ENCODE data around the gene MED13L. TPM values are rescaled to one million over a fixed set of nuclear protein-coding genes. Genes with fewer than 3 reads are reported as not detected.

The MED13L gene
- total RNA-seq, 6 experiments from 2014 or later, result 29.0 to 52.0 (median 38.1) TPM

DNA sequence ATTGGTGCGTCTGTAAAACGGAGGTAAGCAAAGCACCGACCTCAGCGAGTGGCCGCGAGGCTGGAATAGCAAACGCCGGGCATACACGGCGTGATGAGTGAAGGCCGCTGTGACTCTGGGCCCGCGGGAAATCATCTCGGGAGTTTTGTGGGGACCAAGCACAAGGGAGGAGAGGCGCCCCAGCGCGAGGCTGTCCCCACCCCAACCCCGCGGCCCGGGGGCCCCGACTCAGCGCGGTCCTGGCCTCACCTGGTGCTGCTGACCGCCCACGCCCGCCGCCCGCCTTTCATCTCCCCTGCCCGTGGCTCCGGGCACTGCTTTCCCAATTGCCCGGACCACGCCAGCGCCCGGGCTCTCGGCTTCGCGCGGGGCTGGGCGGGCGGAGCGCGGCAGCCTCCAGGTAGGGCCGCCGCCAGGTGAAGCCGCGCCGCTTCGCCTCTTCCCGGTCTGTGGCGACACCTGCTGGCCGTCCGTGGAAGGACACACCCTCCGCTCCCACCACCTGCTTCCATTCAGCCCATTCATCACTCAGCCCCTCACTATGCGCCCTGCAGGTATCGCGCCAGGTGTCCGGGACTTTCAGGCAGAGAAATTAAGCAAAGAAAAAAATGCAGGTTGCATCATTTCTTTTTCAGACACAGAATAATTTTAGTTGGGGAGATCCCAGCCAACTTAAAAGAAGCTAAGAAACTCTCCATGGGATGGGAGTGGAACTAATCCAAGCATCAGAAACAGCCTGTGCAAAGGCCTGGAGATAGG is 360.4 kb downstream of the MED13L start:
- no peaks in the 10 kb centered on the region for H3K36me3 ChIP-seq
- no peak overlapping the region for H3K27ac ChIP-seq
- no peak for TF ChIP-seq POLR2A (IDR thresholded peaks at IDR 0.05)
- TF ChIP-seq, protein P1, sequence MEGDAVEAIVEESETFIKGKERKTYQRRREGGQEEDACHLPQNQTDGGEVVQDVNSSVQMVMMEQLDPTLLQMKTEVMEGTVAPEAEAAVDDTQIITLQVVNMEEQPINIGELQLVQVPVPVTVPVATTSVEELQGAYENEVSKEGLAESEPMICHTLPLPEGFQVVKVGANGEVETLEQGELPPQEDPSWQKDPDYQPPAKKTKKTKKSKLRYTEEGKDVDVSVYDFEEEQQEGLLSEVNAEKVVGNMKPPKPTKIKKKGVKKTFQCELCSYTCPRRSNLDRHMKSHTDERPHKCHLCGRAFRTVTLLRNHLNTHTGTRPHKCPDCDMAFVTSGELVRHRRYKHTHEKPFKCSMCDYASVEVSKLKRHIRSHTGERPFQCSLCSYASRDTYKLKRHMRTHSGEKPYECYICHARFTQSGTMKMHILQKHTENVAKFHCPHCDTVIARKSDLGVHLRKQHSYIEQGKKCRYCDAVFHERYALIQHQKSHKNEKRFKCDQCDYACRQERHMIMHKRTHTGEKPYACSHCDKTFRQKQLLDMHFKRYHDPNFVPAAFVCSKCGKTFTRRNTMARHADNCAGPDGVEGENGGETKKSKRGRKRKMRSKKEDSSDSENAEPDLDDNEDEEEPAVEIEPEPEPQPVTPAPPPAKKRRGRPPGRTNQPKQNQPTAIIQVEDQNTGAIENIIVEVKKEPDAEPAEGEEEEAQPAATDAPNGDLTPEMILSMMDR (IDR thresholded peaks at IDR 0.05), result peak; percentile 91 to 96 (median 93)
- intact Hi-C loops (cut with DNase I), result loop anchor here (5.0 to 10.0 kb wide), 2 partner anchors 1252 to 1255 kb away; no protein-coding TSS in a partner anchor
- DNase-seq (peak; percentile 70 to 77 (median 71)), ATAC-seq (peak; percentile 95 to 98 (median 98))
- H3K9me3 ChIP-seq, result no peaks in the 10 kb centered on the region
- WGBS (ENCODE audit: insufficient coverage, low coverage, low lambda C conversion rate, missing lambda C conversion rate), result 14% methylated on average over 15 of the region's 57 CpGs
- H3K4me1 ChIP-seq, result peaks cover 0 to 5% (median 0%) of the 10 kb centered on the region in 4 donors
- H3K4me3 ChIP-seq, result peak overlapping the region in 1 of 3 donors; percentile 5
- no peaks in the 10 kb centered on the region for H3K27me3 ChIP-seq

DNA sequence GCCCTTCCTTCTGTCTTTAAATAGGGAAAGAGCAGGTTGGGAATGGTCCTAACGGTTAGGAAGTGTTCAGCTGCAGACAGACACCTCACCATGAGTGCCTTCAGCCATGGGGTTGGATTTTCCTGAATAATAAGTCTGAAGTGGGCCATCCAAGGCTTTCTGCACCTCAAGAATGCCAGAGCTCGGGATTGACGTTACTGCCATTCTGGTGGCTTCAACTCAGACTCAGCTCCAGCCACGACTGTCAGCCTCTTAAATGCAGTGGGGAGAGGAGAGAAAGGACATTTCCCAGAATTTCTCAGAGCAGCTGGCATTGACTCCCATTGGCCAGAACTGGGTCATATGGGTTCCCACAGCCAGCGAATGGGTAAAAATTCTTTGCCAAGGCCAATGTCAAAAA is 363.4 kb downstream of the MED13L start:
- DNase-seq (no peak), ATAC-seq (no peak)
- Histone ChIP-seq H3K27me3 (no peaks in the 10 kb centered on the region), H3K4me1 (peaks cover 0 to 5% (median 0%) of the 10 kb centered on the region in 4 donors), H3K27ac (no peak overlapping the region), H3K9me3 (no peaks in the 10 kb centered on the region), H3K36me3 (no peaks in the 10 kb centered on the region), H3K4me3 (no peak overlapping the region)
- no peak for TF ChIP-seq POLR2A (IDR thresholded peaks at IDR 0.05)
- TF ChIP-seq, protein P1 (IDR thresholded peaks at IDR 0.05), result no peak
- intact Hi-C loops (cut with DNase I), result loop anchor here in 1 of 2 donors (10.0 kb wide), 1 partner anchor 1249 kb away; no protein-coding TSS in a partner anchor
- whole genome bisulfite sequencing (ENCODE audit: insufficient coverage, low coverage, low lambda C conversion rate, missing lambda C conversion rate), result 63% methylated on average over 1 of the region's 5 CpGs

DNA sequence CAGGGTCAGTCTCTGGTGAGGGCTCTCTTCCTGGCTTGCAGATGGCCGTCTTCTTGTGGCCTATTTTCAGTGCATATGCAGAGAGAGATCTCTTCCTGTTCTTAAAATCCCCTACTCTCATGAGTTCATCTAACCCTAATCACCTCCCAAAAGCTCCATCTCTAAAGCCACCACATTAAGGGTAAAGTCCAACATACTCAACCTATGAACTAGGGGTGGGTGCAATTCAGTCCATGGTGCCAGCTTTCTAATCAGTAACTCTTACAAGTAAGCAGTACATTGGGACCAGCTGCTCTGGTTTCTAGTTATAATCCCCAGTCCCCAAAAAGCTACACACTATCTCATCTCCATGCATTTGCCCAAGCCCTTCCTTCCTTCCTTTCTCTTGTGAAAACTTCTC is 365.1 kb downstream of the MED13L start:
- Histone ChIP-seq H3K27me3 (no peaks in the 10 kb centered on the region), H3K4me1 (peaks cover 0 to 5% (median 0%) of the 10 kb centered on the region in 4 donors), H3K27ac (no peak overlapping the region), H3K36me3 (no peaks in the 10 kb centered on the region), H3K9me3 (no peaks in the 10 kb centered on the region), H3K4me3 (no peak overlapping the region)
- intact Hi-C loops (cut with DNase I), result loop anchor here in 1 of 2 donors (10.0 kb wide), 1 partner anchor 1248 kb away; no protein-coding TSS in a partner anchor
- whole genome bisulfite sequencing (ENCODE audit: insufficient coverage, low coverage, low lambda C conversion rate, missing lambda C conversion rate), result no CpG with 5 or more reads among the region's 1 CpG
- no peak for TF ChIP-seq POLR2A (IDR thresholded peaks at IDR 0.05)
- TF ChIP-seq, protein P1 (IDR thresholded peaks at IDR 0.05), result no peak
- ATAC-seq (peak in 1 of 4 donors; percentile 59), DNase-seq (no peak)

DNA sequence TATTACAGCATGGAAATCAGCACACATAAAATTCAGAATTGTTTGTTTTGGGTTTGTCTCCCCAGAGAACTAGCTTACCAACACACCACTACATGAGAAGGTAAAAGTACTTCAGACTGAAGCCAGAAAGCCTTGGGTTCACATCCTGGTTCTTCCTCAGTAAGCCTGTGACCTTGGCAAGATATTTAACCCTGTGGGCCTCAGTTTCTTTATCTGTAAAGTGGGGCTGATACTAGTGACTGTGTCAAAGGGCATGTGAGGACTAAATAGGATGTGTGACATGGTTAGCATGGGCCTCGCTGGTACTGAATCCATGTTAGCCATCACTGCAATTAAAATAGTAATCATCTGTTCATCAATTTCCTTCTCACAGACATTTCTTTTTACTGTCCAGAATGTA is 366.1 kb downstream of the MED13L start:
- WGBS (ENCODE audit: insufficient coverage, low coverage, low lambda C conversion rate, missing lambda C conversion rate), result 57% methylated on average over 1 of the region's 1 CpG
- DNase-seq (no peak), ATAC-seq (no peak)
- no peaks in the 10 kb centered on the region for H3K27me3 ChIP-seq
- H3K36me3 ChIP-seq, result no peaks in the 10 kb centered on the region
- no peak overlapping the region for H3K4me3 ChIP-seq
- no peak overlapping the region for H3K27ac ChIP-seq
- no peaks in the 10 kb centered on the region for H3K9me3 ChIP-seq
- TF ChIP-seq, protein P1 (IDR thresholded peaks at IDR 0.05), result no peak
- no peak for TF ChIP-seq POLR2A (IDR thresholded peaks at IDR 0.05)
- intact Hi-C loops (cut with DNase I), result loop anchor here in 1 of 2 donors (10.0 kb wide), 1 partner anchor 1247 kb away; no protein-coding TSS in a partner anchor
- H3K4me1 ChIP-seq, result no peaks in the 10 kb centered on the region
